Activated CD8-positive, alpha-beta memory T cell treated with anti-CD3 and anti-CD28 coated beads for 24 hours (primary cell): Measurements from ENCODE around the gene THAP9.

Experiments
- DNase-seq: peaks from one replicate; pipeline ENCODE4 v3.0.0-alpha.2; 2020

Gene THAP9

GRCh38 chr4:82969414-82969813, 68.9 kb downstream of the THAP9 start:
- no peak for DNase-seq
